Keratinocyte (primary cell): Measurements from ENCODE around the gene CDRT4. TPM values are rescaled to one million over a fixed set of nuclear protein-coding genes. Genes with fewer than 3 reads are reported as not detected.

Source experiments
- DNase-seq: peaks from one replicate; pipeline ENCODE4 v3.0.0-alpha.2; 2011; ENCODE audit warnings: low read depth, missing footprints, low spot score
- FAIRE-seq: peaks from 2 replicates; lab custom pipeline; 2011; peaks lifted over from hg19 to GRCh38; lab: Jason Lieb, UNC
- H2AFZ ChIP-seq: 2 replicates; pipeline ENCODE4 v1.6.0; 2012; ENCODE audit warnings: low read length, control low read depth, inconsistent platforms; ENCODE audit not compliant: control insufficient read depth
- H3K27ac ChIP-seq: 2 replicates; pipeline ENCODE4 v1.5.1; 2011; ENCODE audit warnings: low read length; ENCODE audit not compliant: control insufficient read depth, insufficient read depth
- H3K27me3 ChIP-seq: 3 replicates; pipeline ENCODE4 v1.6.0; 2011; ENCODE audit warnings: low read length; ENCODE audit not compliant: control insufficient read depth, insufficient read depth; ENCODE audit errors: extremely low read depth
- H3K36me3 ChIP-seq, 2 experiments: 2 replicates in 1 of 2; 3 replicates in 1 of 2; pipeline ENCODE4 v1.5.1; 2011; ENCODE audit warnings: low read length in 2 of 2, mild to moderate bottlenecking in 1 of 2; ENCODE audit not compliant: control insufficient read depth in 2 of 2, insufficient read depth in 2 of 2; ENCODE audit errors: extremely low read depth in 1 of 2
- H3K4me1 ChIP-seq: 3 replicates; pipeline ENCODE4 v1.5.1; 2011; ENCODE audit warnings: low read length; ENCODE audit not compliant: control insufficient read depth, insufficient read depth; ENCODE audit errors: extremely low read depth
- H3K4me2 ChIP-seq: 3 replicates; pipeline ENCODE4 v1.6.0; 2011; ENCODE audit warnings: low read depth, low read length; ENCODE audit not compliant: control insufficient read depth, insufficient read depth; ENCODE audit errors: extremely low read depth
- H3K4me3 ChIP-seq, 3 experiments: fragments of 200-600 bp in 1 of 3; sonication (generic) in 1 of 3; 2 replicates in 2 of 3; 3 replicates in 1 of 3; pipeline ENCODE4 v1.5.1; 2011 to 2016; ENCODE audit warnings: low read length in 3 of 3, mild to moderate bottlenecking in 3 of 3, control low read depth in 2 of 3, inconsistent platforms in 1 of 3, low read depth in 1 of 3, mixed read lengths in 1 of 3, mixed run types in 1 of 3, moderate library complexity in 1 of 3; ENCODE audit not compliant: control insufficient read depth in 2 of 3, insufficient read depth in 2 of 3; ENCODE audit errors: extremely low read depth in 1 of 3
- H3K79me2 ChIP-seq: 2 replicates; pipeline ENCODE4 v1.6.0; 2012; ENCODE audit warnings: low read length; ENCODE audit not compliant: control insufficient read depth, insufficient read depth
- H3K9ac ChIP-seq: 3 replicates; pipeline ENCODE4 v1.6.0; 2011; ENCODE audit warnings: low read length; ENCODE audit not compliant: control insufficient read depth, insufficient read depth; ENCODE audit errors: extremely low read depth
- H3K9me1 ChIP-seq: 3 replicates; pipeline ENCODE4 v1.6.0; 2011; ENCODE audit warnings: low read length; ENCODE audit not compliant: control insufficient read depth, insufficient read depth; ENCODE audit errors: extremely low read depth
- H3K9me3 ChIP-seq: 2 replicates; pipeline ENCODE4 v1.5.1; 2012; ENCODE audit warnings: low read depth, low read length; ENCODE audit not compliant: control insufficient read depth
- H4K20me1 ChIP-seq: 3 replicates; pipeline ENCODE4 v1.6.0; 2011; ENCODE audit warnings: low read length; ENCODE audit not compliant: control insufficient read depth, insufficient read depth; ENCODE audit errors: extremely low read depth
- CTCF ChIP-seq, 3 experiments: IDR thresholded peaks in 1 of 3; conservative IDR thresholded peaks in 1 of 3; optimal IDR thresholded peaks in 1 of 3; 2 replicates in 2 of 3; 3 replicates in 1 of 3; pipeline versions ENCODE3 to v1.5.1; 2011; ENCODE audit warnings: low read length in 3 of 3, mild to moderate bottlenecking in 3 of 3, moderate library complexity in 2 of 3, control low read depth in 1 of 3, inconsistent platforms in 1 of 3; ENCODE audit not compliant: insufficient read depth in 2 of 3; ENCODE audit errors: extremely low read depth in 1 of 3
- EZH2 ChIP-seq: IDR thresholded peaks from one replicate; pipeline ENCODE4 v1.6.1; 2012; ENCODE audit warnings: inconsistent platforms, mild to moderate bottlenecking, low read length, moderate library complexity
- dilution Hi-C: fragments of 300-500 bp; cut with MboI; formaldehyde crosslinking; loops from one replicate; pipeline ENCODE4 v1.7.0; 2020; ENCODE audit warnings: low sequenced_read_pairs; ENCODE audit not compliant: extremely low pct_ligation_motif_present
- polyA plus RNA-seq, 5 experiments: library from polyadenylated mRNA; depleted of rRNA in 3 of 5; stranded (reverse) in 3 of 5; stranded (forward) in 1 of 5; unstranded in 1 of 5; fragments of >200 nt; gene quantifications; 1 replicate in 1 of 5; 2 replicates in 3 of 5; 3 replicates in 1 of 5; pipeline versions ENCODE4 v1.2.1 to v1.2.3, GENCODE V29; 2011 to 2012; ENCODE audit warnings: missing spikeins in 2 of 5, low read depth in 1 of 5, low replicate concordance in 1 of 5

The CDRT4 gene
- polyA plus RNA-seq, 1 donor (not counting 4 experiments of a cell fraction or from before 2014, with no cell fraction given), result 0.93 TPM

DNA sequence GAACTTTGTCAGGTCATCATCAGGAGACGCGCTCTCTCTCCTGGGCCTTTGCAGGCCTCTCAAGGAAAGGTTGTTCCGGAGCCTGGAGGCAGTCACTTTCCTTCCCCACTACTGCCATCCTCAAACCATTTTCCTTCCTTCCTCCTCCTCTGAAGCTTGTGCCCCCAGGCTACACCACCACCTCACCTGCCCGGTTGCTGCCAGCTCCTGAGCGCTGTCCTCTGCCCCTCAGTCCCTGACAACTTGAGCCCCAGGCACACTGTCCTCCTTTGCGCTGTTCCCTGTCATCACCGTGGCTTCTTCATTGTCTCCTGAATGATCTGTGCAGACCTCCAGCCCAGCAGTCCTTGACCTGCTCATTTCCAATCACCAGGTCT lies 18.9 kb downstream of the CDRT4 start:
- Histone ChIP-seq H3K4me1 (no peaks in the 10 kb centered on the region), H2AFZ (no peak overlapping the region), H3K4me3 (no peak overlapping the region), H3K9ac (no peak overlapping the region), H3K79me2 (no peaks in the 10 kb centered on the region), H3K27me3 (no peaks in the 10 kb centered on the region), H3K27ac (no peak overlapping the region), H3K9me1 (no peaks in the 10 kb centered on the region), H3K4me2 (no peak overlapping the region), H3K9me3 (no peaks in the 10 kb centered on the region), H3K36me3 (peaks cover 0 to 1% of the 10 kb centered on the region in 2 experiments), H4K20me1 (no peaks in the 10 kb centered on the region)
- dilution Hi-C loops, result no loop called here
- TF ChIP-seq EZH2 (no peak), CTCF (optimal IDR thresholded peaks at IDR 0.05 in 1 of 3, IDR thresholded peaks at IDR 0.05 in 1 of 3, conservative IDR thresholded peaks at IDR 0.05 in 1 of 3; ENCODE audit: extremely low read depth in 1 of 3, insufficient read depth in 2 of 3, low read length in 3 of 3) (no peak)
- DNase-seq, result no peak
- no peak for FAIRE-seq

- no peak for DNase-seq
- Histone ChIP-seq H3K4me1 (no peaks in the 10 kb centered on the region), H3K4me2 (no peak overlapping the region), H3K4me3 (no peak overlapping the region), H3K36me3 (peaks cover 0 to 1% of the 10 kb centered on the region in 2 experiments), H3K9ac (no peak overlapping the region), H3K27me3 (no peaks in the 10 kb centered on the region), H4K20me1 (no peaks in the 10 kb centered on the region), H3K27ac (no peak overlapping the region), H2AFZ (no peak overlapping the region), H3K9me3 (no peaks in the 10 kb centered on the region), H3K9me1 (no peaks in the 10 kb centered on the region), H3K79me2 (no peaks in the 10 kb centered on the region)
- dilution Hi-C loops, result no loop called here
- TF ChIP-seq EZH2, result no peak
- TF ChIP-seq CTCF (optimal IDR thresholded peaks at IDR 0.05 in 1 of 3, IDR thresholded peaks at IDR 0.05 in 1 of 3, conservative IDR thresholded peaks at IDR 0.05 in 1 of 3; ENCODE audit: extremely low read depth in 1 of 3, insufficient read depth in 2 of 3, low read length in 3 of 3), result no peak
- no peak for FAIRE-seq
These were observed 19.4 kb downstream of the CDRT4 start for GRCh38 chr17:15447928-15448579.
